Skeletal muscle satellite cell (primary cell): ENCODE data around the gene GEMIN7.

Experiments used
- H3K27me3 ChIP-seq: 2 replicates; pipeline ENCODE4 v1.7.0; 2013; ENCODE audit warnings: low read length; ENCODE audit not compliant: control insufficient read depth, insufficient read depth
- H3K36me3 ChIP-seq: 2 replicates; pipeline ENCODE4 v1.7.0; 2013; ENCODE audit warnings: mild to moderate bottlenecking, control low read depth, low read length; ENCODE audit not compliant: insufficient read depth
- H3K4me1 ChIP-seq: 2 replicates; pipeline ENCODE4 v1.7.0; 2013; ENCODE audit warnings: low read length; ENCODE audit not compliant: control insufficient read depth, insufficient read depth
- H3K4me2 ChIP-seq: 2 replicates; pipeline ENCODE4 v1.7.0; 2013; ENCODE audit warnings: mild to moderate bottlenecking, low read length
- H3K4me3 ChIP-seq: 2 replicates; pipeline ENCODE4 v1.7.0; 2013; ENCODE audit warnings: low read length
- H3K9ac ChIP-seq: 2 replicates; pipeline ENCODE4 v1.7.0; 2013; ENCODE audit warnings: mild to moderate bottlenecking, low read depth, low read length, moderate library complexity
- H3K9me3 ChIP-seq: replicated peaks from 2 replicates; pipeline ENCODE4 v1.7.0; 2013; ENCODE audit warnings: mild to moderate bottlenecking, control low read depth, low read length

GEMIN7 gene

DNA sequence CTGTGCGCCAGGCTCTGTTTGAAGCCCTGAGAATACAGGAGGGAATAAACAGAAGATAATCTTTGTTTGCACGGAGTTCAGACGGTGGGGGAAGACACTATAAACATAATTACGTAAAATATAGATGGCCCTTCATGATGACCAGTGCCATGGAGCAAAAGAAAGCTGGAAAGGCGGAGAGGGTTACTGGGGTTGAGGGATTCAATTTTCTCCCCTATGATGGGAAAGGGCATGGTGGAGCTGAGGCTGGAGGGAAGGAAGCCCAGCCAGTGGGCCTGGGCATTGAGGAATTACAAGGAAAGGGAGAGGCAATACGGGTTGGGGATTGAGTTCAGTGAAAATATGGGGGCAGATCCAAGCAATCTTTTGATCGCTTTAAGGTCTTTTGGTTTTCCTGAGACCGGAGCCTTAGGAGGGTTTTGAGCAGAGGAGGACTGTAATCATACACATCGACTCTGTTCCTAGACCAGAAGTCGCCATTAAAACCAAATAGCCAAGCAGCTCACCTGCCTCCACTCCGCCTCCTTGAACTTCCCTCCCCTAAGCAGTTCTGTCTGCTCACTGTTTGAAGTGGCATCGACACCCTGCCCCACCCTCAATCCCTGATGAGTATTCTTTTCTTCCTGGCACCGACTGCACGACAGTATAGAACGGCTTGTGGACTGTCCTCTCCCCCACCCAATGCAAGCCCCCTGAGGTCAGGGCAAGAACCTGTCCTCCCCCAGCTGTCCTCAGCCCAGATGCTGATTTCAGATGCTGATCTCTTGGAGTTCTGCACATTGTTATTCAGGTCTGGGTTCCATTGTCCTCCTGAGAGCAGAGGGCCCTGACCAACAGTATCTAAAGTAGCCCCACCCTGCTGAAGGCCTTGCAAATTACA, 2.0 kb upstream of the GEMIN7 start:
- H3K27me3 ChIP-seq: no peaks in the 10 kb centered on the region
- no peaks in the 10 kb centered on the region for H3K9me3 ChIP-seq
- no peak overlapping the region for H3K9ac ChIP-seq
- H3K4me1 ChIP-seq: peaks cover 21% of the 10 kb centered on the region
- peak overlapping the region; percentile 81 for H3K4me2 ChIP-seq
- peak overlapping the region; percentile 56 for H3K4me3 ChIP-seq
- peaks cover 7% of the 10 kb centered on the region for H3K36me3 ChIP-seq

GRCh38 chr19:45078390-45079062, 534 bp upstream of the GEMIN7 start:
- H3K4me3 ChIP-seq: peak overlapping the region; percentile 94
- H3K9me3 ChIP-seq: no peaks in the 10 kb centered on the region
- H3K9ac ChIP-seq: peak overlapping the region; percentile 93
- peaks cover 21% of the 10 kb centered on the region for H3K4me1 ChIP-seq
- peaks cover 7% of the 10 kb centered on the region for H3K36me3 ChIP-seq
- peak overlapping the region; percentile 78 for H3K4me2 ChIP-seq
- no peaks in the 10 kb centered on the region for H3K27me3 ChIP-seq

DNA sequence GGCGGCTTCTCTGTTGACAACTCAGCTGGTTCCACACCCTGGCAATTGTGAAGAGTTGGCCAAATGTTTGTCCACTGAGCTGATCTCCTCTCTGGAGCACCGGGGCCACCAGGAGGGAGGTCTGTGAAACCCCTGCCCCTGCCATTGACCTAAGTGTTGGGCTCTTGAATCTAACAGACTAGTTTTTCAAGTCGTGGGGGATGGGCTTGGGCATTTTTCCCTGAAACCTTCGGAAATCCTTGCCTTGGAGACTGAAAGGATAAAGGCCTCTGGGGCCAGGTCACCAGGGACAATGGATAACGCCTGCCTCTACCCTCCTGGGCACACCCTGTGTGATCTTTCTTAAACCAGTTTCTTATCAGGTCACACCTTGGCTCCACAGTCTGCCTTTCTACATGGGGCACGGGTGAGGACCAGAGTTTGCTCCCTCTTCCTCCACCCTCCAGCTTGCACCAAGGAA, 881 bp downstream of the GEMIN7 start:
- H3K4me1 ChIP-seq: peaks cover 21% of the 10 kb centered on the region
- H3K9ac ChIP-seq: peak overlapping the region; percentile 93
- no peaks in the 10 kb centered on the region for H3K27me3 ChIP-seq

GRCh38 chr19:45082170-45082569, 3.1 kb downstream of the GEMIN7 start:
- H3K4me1 ChIP-seq: peaks cover 15% of the 10 kb centered on the region
- H3K36me3 ChIP-seq: peaks cover 7% of the 10 kb centered on the region
- H3K4me3 ChIP-seq: no peak overlapping the region
- no peak overlapping the region for H3K4me2 ChIP-seq
- H3K27me3 ChIP-seq: no peaks in the 10 kb centered on the region
- H3K9ac ChIP-seq: no peak overlapping the region
- H3K9me3 ChIP-seq: no peaks in the 10 kb centered on the region

More for the DNA sequence above, 881 bp downstream of the GEMIN7 start:
- Histone ChIP-seq H3K9me3 (no peaks in the 10 kb centered on the region), H3K36me3 (peaks cover 7% of the 10 kb centered on the region), H3K4me2 (peak overlapping the region; percentile 78), H3K4me3 (peak overlapping the region; percentile 94)

GRCh38 chr19:45086480-45086879, 7.4 kb downstream of the GEMIN7 start:
- H3K27me3 ChIP-seq: no peaks in the 10 kb centered on the region
- H3K4me3 ChIP-seq: no peak overlapping the region
- H3K4me2 ChIP-seq: no peak overlapping the region
- H3K9ac ChIP-seq: no peak overlapping the region
- H3K9me3 ChIP-seq: no peaks in the 10 kb centered on the region
- peaks cover 22% of the 10 kb centered on the region for H3K36me3 ChIP-seq
- peaks cover 6% of the 10 kb centered on the region for H3K4me1 ChIP-seq

GRCh38 chr19:45087531-45087930, 8.5 kb downstream of the GEMIN7 start:
- Histone ChIP-seq H3K4me1 (peaks cover 6% of the 10 kb centered on the region), H3K4me2 (no peak overlapping the region), H3K9ac (no peak overlapping the region), H3K4me3 (no peak overlapping the region), H3K9me3 (no peaks in the 10 kb centered on the region), H3K27me3 (no peaks in the 10 kb centered on the region), H3K36me3 (peaks cover 14% of the 10 kb centered on the region)

DNA sequence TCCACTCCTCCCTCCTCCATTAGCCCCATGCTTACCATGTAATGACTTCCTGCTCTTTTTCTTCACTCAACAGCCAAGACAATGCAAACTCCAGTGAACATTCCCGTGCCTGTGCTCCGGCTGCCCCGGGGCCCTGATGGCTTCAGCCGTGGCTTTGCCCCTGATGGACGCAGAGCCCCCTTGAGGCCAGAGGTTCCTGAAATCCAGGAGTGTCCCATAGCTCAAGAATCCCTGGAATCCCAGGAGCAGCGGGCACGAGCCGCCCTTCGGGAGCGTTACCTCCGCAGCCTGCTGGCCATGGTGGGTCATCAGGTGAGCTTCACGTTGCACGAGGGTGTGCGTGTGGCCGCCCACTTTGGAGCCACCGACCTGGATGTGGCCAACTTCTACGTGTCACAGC, 11.0 kb downstream of the GEMIN7 start:
- H3K9me3 ChIP-seq: no peaks in the 10 kb centered on the region
- H3K36me3 ChIP-seq: peaks cover 14% of the 10 kb centered on the region
- H3K27me3 ChIP-seq: no peaks in the 10 kb centered on the region
- H3K4me3 ChIP-seq: no peak overlapping the region
- peaks cover 20% of the 10 kb centered on the region for H3K4me1 ChIP-seq
- H3K4me2 ChIP-seq: no peak overlapping the region
- no peak overlapping the region for H3K9ac ChIP-seq

- Histone ChIP-seq H3K9me3 (no peaks in the 10 kb centered on the region), H3K4me1 (peaks cover 20% of the 10 kb centered on the region), H3K27me3 (no peaks in the 10 kb centered on the region), H3K36me3 (peaks cover 14% of the 10 kb centered on the region), H3K9ac (peak overlapping the region; percentile 61), H3K4me2 (peak overlapping the region; percentile 93), H3K4me3 (peak overlapping the region; percentile 63)
Measured at GRCh38 chr19:45090606-45091005, 11.5 kb downstream of the GEMIN7 start.

DNA sequence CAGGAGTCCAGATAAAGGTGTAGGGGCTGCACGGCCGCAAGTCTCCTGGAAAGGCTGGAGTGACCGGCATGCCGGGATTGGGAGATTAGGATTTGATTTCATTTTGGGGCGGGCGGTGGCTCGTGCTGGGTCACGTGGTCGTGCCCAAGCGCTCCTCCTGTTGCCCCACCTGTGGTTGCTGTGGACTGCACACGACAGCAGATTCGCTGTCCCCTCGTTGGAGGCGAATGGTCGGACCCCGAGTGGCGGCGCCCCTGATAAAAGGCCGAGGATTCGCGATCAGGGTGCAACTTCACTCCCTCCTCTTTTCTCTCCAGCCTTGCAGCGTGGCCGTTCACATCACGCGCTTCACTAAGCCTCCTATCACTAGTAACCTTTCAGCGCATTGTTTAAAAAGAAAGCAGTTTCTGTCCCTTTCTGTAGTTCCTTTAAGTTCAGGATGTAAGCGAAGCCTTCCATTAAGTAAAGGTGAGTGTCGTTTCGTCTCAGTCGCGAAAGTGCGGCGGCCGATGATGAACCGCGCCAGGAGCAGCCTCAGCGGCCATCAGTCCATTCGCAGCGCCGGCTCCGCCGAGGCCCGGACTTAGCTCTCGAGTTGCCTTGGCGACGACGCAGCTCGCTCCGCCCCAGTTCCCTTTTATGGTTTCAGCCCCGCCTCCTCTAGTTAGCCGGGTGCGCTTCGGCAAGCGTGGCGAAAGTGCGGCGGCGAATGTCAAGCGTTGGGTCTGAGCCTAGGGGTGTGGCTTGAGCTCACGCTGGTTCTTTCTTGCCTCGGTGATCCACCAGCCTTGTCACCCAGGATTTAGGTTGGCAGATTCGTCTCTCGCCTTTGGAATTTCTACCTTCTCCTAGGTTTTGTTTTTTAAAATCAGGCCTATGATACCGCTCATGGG, 12.2 kb downstream of the GEMIN7 start:
- H3K9ac ChIP-seq: peak overlapping the region; percentile 97
- peaks cover 14% of the 10 kb centered on the region for H3K36me3 ChIP-seq
- H3K4me1 ChIP-seq: peaks cover 25% of the 10 kb centered on the region
- H3K9me3 ChIP-seq: no peaks in the 10 kb centered on the region
- peak overlapping the region; percentile 86 for H3K4me3 ChIP-seq
- no peaks in the 10 kb centered on the region for H3K27me3 ChIP-seq
- peak overlapping the region; percentile 93 for H3K4me2 ChIP-seq

DNA sequence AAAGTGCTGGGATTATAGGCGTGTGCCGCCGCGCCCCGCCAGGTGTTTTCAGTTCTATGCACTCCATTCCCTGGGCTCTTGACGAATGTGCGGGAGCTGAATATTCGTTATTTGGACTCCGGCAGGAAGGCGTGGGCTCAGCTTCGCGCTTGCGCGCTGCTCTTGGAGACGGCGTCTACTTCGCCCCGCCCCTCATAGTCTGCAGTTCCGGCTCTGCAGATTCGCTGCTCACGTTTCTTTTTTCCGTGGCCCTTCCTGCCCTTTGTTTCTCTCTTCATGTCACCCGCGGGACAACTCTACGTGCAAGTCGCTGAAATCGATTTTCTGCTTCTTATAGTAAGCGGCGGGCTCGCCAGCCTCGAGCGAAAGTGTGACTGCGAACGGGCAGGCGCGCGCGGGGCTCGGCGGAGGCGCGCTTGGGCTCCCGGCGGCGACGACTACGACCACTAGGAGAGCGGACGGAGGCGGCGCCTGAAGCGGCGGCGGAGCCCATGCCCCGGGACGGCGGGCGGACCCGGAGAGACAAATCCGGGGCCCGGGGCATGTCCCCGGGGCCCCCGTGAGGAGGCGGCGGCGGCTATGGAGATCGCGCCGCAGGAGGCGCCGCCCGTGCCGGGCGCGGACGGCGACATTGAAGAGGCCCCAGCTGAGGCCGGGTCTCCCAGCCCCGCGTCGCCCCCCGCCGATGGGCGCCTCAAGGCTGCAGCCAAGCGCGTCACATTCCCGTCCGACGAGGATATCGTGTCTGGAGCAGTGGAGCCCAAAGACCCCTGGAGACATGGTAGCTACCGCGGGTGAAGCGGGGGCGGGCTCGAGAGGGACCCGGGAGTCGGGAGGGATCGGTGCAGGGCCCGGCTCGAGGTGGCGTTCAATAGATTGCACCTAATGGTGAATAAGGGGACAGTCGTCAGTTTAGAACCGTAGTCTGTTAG, 14.0 kb downstream of the GEMIN7 start, which contains the start of gene PPP1R37:
Gene PPP1R37, plus strand, starts transcription at position 433 of the 932 bp plus-strand sequence. Its CDS starts 147 bp downstream, at position 580.
- Histone ChIP-seq H3K4me3 (peak within 1 kb of the TSS; percentile 86), H3K9ac (peak within 1 kb of the TSS; percentile 97), H3K4me1 (peaks cover 34% of the 10 kb centered on the region), H3K4me2 (peak within 1 kb of the TSS; percentile 93), H3K27me3 (no peaks in the 10 kb centered on the region), H3K36me3 (peaks cover 10% of the 10 kb centered on the region), H3K9me3 (no peaks in the 10 kb centered on the region)
